ENCODE results near the gene PCSK1N.

- no peak for TF ChIP-seq EZH2phosphoT487 (IDR thresholded peaks at IDR 0.05; ENCODE audit: insufficient read depth, low read depth)
- TF ChIP-seq EZH2 (IDR thresholded peaks at IDR 0.05; ENCODE audit: insufficient read depth, poor library complexity, severe bottlenecking) = no peak
Observed at GRCh38 chrX:48785540-48786214, 49.7 kb downstream of the PCSK1N start.
